NCI-H2081 (cell line): ENCODE results near the gene ICA1.
A peak's percentile ranks its signal among the peaks of the same experiment; 100 is the strongest.
"Not testable (repeated sequence)": the region's sequence is repeated elsewhere in the genome, so short reads cannot be mapped to it uniquely, and the experiment has no call there.

ENCODE experiments used
- DNase-seq, 2 experiments: peaks; one replicate each; lab custom pipeline; 2025; lab: John Stamatoyannopoulos, UW

ICA1 gene

DNA sequence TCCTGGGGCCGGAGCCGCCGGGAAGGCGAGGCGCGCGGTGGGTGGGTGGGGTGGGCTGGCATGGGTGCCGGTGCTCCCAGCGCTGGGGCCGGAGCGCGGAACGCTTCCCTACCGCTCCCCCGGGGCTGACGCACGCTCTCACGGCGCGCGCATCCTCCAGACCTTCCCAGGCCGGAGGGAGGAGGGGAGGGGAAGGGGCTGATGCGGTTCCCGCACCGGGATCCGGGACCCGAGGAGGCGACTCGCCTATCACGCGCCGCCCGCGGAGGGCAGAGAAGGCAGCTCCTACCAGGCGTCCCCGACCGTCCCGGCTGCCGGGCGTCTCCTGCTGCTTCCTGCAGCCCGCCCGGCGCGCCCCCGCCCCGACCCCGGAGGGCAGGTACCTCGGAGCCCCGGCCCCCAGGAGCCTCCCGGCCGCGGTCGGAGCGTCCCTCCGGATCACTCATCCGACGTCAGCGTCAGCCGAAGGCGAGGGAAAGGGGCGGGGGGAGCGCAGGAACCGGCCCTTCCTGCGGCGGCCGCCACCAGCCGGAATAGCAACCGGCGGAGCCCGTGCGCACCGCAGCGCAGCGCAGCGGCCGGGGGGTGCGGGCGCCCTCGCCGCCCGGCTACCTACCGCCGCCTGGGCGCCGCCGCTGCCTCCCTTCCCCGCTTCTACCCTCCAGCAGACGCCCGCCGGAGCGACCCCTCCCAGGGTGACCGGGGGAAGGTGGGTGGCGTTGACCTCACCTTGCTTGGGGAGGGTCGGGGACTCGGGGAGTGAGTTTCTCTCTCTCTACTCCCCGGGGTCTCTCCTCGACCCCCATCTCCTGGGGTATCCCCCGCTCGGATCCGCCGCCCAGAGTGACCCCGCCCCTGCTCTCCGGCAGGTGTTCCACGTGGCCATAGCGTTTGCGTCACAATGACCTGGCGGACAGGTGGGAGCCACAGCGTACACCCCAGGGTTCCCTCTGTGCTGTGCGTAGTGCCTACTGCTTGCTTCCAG is at the start of gene ICA1:
ICA1 (minus strand) TSS at position 457 of the 985 bp plus-strand sequence. CDS start 26,241 bp downstream, outside the sequence.
- DNase-seq: peak; percentile 93 to 97

DNA sequence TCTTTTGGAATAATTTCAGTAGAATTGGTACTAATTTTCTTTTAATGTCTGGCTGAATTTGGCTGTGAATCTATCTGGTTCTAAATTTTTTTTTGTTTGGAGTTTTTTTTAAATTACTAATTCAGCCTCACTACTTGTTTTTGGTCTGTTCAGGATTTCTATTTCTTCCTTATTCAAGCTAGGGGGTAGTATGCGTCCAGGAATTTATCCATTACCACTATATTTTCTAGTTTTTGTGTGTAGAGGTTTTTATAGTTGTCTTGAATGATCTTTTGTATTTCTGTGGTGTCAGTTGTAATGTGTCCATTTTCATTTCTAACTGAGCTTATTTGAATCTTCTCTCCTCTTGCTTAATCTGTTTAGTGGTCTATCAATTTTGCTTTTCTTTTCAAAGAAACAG is 48.9 kb upstream of the ICA1 start:
- DNase-seq: no peak

DNA sequence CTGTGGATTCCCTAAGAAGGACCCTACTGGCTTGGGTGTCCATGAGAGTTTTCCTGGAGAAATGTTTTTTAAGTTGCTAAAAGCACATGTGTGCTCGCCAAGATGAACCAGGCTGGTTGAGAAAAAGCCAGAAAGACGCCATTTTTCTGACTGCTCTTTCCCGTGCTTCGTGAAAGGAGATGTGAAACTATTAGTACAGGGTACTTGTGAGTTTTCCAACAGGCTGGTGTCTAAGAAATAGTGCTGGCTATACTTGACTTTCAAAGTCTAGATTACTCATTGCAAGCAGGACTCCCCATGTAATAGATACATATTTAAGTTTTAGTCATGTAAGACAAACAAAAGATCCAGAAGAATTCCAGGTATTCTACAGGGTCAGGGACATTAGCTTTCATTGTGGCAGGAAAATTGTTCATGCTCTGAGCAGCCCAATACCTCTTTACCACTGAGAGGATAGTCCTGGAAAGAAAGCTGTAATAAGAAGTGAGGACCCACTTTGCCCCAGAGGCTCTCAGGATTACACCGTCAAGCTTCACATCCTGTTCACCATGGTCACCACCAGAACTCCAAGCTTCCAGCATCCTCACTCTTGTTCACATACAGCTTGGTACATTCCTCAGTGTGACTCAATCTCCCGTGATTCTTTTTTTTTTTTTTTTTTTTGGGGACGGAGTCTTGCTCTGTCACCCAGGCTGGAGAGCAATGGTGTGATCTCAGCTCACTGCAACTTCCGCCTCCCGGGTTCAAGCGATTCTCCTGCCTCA is 43.8 kb upstream of the ICA1 start:
- DNase-seq: no peak

DNA sequence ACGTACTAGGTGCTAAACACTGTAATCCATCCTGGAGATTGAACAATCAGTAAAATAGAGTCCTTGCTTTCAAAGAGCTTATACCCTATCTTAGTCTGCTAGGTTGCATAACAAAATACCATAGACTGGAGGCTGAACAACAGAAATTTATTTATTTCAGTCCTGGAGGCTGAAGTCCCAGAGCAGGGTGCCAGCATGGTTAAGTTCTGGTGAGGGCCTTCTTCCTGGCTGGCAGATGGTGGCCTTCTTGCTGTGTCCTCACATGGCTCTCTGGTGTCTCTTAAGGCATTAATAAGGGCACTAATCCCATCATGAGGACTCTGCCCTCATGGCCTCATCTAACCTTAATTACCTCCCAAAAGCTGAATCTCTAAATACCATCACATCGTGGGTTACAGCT is 43.1 kb upstream of the ICA1 start:
- DNase-seq: no peak

DNA sequence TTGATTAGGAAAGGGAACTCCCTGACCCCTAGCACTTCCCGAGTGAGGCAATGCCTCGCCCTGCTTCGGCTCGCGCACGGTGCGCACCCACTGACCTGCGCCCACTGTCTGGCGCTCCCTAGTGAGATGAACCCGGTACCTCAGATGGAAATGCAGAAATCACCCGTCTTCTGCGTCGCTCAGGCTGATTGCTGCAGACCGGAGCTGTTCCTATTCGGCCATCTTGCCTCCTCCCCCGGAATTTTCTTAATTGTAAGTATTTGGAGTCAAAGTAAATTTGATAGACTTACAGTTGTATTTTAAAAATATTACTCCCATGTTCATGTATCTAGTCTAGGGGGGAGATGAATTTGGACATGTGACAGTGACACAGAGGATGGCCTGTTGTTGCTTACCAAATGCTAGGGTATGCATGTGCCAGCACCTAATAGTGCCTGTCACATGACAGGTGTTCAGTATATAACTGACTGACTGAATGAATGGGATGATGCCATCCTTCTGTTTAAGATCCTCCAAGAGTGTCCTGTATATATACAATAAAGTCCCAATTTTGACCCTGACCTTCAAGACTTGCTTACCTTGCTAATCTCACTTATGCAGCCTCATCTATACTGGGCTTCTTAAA is 42.0 kb upstream of the ICA1 start:
- no peak for DNase-seq

DNA sequence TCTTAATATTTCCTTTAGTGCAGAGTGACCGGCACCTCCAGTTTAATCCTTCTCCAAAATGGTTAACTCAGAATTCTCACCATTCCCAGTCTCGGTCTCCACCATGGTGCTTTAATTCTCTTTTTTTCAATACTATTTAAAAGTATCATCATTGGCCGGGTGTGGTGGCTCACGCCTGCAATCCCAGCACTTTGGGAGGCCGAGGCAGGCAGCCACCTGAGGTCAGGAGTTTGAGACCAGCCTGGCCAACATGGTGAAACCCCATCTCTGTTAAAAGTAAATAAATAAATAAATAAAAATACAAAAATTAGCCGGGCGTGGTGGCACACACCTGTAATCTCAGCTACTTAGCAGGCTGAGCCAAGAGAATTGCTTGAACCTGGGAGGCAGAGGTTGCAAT is 35.1 kb upstream of the ICA1 start:
- DNase-seq: not testable (repeated sequence)

DNA sequence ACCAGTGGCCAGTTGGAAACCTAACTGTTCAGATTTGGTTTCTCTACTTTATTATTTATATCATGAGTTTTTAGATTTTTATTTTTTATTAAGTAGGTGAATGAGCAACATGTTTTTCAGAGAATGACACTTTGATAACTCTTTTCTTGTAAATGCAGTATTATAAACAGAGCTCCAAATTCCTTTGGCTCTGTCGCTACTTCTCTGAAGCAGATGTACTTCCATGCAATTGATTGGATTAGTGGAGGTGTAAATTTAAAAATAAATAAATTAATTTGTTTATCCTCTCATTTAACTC is 34.3 kb upstream of the ICA1 start:
- DNase-seq: no peak

DNA sequence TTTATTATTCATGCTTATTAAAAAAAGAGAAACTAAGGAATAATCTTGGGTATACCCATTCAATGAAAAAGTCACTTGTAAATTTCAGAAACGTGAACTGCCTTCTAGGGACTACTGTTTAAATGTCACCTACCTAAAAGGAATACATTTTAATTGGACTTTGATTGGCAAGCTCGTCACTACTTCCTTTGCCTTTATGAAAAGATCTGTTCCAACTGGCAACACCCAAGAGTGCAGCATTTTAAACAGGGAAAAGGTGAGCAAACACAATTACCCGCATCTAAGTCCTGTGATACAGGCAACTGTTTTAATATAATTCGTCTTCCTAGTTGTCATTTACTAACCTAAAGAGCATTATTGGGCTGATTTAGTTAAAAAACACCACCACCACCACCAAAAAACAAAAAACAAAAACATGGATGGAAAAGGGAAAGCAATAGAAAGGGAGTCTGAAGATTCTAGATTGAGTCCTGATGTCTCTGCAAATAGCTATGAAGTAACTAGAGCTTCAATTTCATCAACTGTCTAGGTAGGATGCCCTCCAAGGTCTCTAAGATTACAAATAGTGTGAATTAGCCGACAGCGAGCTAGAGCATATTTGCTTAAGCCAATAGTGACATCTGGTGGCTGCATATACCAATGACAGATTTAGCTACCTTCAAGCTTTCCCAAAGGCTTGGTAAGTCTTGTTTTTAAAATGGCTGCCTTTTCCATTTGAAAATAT is 33.8 kb upstream of the ICA1 start:
- peak; percentile 95 to 97 for DNase-seq

DNA sequence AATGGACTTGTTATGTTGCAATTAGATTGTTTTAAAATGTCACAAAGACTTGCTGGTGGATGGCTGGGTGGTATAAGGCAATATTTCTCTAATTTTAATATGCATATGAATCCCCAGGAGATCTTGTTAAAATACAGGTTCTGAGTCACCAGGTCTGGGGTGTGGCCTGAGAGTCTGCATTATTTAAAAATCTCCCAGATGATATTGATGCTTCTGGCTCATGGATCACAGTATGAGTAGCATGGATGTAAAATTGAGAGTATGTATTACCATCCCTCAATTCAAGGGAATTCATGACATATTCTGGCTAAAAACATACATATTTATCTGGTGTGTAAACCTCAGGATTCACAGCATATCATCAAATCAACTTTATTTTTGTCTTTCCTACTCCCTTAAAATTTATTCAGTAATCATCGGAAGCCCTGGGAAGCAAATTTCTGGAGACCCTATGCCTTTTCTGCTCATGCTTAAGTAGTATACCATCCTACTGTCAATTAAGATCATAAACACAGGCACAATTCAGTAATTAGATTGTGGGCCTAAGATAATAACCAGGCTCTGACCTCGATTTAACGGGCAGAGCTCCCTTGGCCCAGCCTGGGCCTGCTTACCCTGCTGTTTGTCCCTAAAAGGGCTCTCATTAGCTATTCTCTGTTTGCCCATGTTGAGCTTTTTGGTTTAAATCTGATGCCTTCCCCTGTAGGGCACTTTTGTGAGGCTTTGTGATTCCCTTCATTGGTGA is 29.6 kb upstream of the ICA1 start:
- peak; percentile 31 to 71 for DNase-seq

DNA sequence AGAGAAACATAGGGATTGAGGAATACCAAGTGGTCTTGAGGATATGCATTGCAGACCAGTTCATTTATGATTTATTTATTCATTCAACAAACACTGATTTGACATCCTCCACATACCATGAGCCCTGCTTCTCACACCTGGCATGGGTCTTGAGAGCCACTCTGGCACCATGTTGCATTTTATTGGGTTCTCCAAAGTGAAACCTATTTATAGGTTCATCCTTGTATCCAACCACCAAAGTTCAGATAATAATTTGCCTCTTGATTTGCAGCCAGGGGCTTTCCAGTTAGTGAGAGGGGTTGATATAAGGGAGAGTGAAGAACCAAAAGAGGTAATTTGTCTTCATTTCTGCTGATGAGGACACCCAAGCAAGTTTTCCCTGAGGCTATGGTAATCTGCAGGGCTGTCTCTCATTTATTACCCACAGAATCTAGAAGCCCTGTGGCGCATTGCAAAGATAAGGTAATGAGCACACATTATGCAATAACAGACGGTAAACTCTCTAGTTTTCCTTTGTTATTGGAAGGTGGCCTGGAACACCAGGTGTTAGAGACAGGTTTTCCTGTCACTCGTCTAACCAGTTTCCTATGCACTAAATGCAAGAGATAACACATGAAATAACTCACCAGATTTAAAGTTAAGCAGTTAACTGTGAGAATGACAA is 28.8 kb upstream of the ICA1 start:
- DNase-seq: peak; percentile 98 to 100

DNA sequence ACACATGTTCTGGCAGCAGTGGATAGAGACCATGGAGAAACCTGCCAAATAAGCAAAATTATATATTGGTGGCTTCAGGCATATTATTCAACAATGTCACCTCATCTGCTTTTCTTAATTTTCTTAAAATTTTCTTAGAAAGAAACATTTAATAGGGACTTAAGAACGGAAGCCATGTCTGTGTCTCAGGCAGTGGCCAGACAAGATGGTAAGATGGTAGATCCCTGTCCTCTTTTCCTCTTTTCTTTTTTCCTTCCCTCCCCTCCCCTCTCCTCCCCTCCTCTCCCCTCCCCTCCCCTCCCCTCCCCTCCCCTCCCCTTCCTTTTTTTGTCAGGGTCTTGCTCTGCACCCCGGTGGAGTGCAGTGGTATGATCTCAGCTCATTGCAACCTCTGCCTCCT is 24.2 kb upstream of the ICA1 start:
- DNase-seq: no peak

DNA sequence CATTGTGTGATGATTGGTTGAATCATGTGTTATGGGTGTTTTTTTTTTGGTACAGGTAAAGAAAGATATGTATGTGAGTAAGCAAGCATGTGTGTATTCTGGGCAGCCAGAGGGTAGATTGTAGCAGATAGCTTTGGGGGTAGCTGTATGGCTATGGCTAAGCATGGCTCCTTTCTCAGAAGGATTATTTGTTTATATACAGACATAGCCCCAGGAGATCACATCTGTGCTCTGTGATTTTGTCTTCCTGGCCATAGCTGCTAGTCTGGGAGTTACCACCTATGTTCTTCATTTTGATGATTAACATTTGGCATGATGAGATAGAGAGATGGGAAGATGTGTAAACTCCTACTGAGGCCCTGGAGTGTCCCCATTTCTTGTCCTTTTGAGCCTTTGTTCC is 23.2 kb upstream of the ICA1 start:
- no peak for DNase-seq

DNA sequence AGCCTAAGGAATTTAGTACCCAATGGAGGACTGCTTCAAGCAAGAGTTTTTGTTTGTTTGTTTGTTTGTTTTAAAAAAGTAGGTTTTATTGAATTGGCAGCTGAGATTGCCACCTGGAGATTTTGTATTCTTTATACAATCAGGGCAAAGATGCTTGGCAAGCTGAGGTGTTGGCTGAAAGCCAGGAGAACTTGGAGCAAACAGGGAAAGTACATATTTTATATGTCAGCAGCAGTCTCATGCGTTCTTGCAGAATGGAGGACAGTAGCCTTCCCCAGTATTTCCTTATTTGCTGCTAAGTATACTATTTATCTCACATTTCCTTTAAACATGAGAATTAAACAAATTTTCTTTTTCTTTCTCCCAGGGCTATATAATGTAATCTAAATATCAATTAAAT is 22.6 kb upstream of the ICA1 start:
- peak in 1 of 2 experiments; percentile 53 for DNase-seq

DNA sequence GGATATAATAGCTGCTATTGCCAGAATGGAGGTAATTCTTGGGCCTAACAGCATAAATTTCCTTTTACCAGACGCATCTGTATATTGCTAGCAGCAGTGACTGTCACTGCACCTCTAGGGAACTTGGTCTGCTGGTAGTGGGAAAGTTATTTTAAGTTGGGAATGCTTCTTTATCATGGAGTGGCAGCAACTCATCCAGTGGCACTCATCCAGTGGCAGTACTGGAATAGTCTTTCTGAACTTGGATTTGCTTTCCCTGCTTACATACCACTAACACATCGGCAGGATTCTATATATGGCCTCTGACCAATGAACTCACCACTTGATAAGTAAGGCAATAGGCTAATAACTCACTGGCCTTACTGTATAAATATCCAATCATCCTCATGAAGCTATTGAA is 22.0 kb upstream of the ICA1 start:
- no peak for DNase-seq

DNA sequence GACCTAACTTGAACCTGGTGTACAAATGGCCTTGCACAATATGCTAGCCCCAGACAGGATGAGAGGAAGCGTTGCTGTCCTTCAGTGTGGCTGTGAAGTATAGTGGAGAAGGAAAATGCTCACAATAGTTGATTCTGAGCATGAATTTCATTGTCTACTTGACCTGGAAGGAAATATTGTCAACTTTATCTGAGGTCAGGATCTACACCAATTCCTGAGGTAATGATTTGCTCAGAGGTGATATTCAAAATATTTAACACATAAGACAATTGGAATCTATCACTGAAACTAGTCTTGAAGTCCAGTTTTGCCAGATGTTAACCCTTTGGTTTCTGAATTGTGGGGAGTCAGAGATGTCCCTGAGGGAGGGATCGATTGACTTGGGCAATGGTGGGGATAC is 20.9 kb upstream of the ICA1 start:
- no peak for DNase-seq

DNA sequence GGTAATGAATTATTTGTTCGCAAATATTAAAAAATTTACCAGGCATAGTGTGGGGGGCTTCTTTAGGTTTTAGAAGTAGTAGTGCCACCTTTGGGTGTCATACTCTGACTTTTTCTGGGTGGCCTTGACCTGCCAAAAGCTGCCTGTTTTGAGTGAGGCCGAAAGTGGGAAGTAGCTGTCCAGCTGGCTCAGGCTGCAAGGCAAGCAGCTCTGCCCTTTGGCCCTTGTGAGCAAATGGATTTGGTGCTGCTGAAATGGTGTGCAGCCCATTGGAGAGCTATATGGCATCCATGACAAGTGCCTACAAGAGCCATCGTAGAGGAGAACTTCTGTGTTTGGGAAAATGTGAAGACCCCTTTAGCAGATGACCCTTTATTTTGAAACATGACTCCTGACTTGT is 20.2 kb upstream of the ICA1 start:
- no peak for DNase-seq

DNA sequence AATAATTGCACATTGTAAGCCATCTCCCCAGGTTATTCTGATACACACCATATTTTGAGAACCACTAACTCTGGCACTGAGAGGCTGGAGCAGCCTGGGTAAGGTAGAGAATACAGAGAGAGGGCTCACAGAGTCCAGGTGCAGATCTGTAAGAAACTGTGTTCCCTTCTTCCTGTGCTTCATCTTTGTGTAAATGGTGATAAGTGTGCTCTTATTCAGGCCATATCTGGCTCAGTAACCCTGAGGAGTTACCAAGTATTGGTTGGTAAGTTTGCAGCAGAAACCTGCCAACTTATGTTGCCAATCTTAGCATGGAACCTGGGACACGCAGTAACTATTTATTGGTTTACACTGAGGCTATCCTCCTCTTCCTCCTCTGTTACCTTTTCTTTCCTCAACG is 16.2 kb upstream of the ICA1 start:
- no peak for DNase-seq

DNA sequence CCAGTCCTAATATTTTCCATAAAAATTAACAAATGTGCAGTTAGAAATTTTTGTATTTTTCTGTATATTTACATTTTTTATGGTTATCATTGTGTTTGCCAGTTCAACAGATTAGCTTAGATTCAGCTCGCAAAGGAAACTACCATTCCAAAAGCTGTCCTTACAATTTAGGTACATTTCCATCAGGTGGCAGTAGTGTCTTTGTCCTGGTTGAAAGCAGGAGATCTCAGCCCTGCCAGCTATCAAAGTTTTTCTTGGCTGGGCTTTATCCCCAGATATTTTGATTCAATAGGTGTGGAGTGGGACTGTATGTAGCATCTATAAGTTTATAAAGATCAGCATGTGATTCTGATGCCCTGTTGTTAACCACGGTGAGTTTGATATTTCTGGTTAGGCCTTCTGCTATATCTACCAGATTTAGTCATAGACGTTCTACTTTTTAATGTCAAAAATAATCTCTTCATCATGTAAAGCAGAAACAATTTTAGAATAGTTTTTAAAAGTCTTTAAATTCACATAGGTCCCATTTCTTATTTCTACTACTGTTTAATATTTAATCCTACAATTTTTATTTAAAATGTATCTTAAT is 15.5 kb upstream of the ICA1 start:
- peak; percentile 26 to 81 for DNase-seq

DNA sequence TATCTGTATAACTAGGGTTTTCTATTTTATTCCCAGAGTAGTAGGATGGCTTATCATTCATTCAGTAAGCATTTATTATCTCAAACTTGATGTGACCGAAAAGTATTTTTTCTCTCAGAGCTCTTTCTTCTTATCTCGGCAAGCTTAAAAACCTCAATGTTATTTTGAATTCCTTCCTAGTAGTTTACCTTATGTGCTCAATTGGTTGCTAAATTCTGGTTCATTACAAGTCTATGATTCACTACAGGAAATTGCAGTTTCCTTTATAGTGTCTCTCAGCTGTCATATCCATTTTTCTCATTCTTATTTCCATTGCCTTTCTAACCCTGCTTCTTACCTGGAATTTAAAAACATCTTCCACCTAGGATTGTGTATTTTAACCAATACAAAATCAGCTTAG is 12.6 kb upstream of the ICA1 start:
- DNase-seq: no peak

DNA sequence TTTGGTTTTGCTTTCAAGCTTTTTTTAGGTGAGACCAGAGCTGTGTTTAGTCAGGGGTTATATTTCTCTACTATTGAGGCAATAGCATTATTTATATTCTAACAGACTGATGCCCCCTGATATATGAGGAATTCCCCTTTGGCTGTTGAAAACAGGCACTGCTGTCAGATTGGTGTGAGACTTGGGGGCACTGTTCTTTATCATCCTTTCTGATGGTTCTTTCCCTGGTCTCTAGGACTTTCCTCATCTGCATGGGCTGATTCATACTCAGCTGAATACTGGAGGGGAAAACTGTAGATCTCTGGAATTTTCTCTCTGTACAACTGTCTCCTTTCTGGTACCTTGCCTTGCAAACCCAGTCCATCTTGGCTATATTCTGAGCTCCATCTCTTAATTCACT is 10.0 kb upstream of the ICA1 start:
- no peak for DNase-seq
